ENCODE results near the gene DCLRE1A.

- TF ChIP-seq EZH2 (IDR thresholded peaks at IDR 0.05; ENCODE audit: insufficient read depth, poor library complexity, severe bottlenecking) (no peak), EZH2phosphoT487 (IDR thresholded peaks at IDR 0.05; ENCODE audit: insufficient read depth, low read depth) (no peak)
These were observed 21.3 kb upstream of the DCLRE1A start for GRCh38 chr10:113875212-113875611.

Measured in GM23248 (cell line).